H1 (cell line): ENCODE data around the gene KCNQ2.

Experiments used
- CBX8 ChIP-seq: fragments of 300-800, 300-1000 bp; sonication (generic); IDR thresholded peaks from 2 replicates; pipeline ENCODE4 v1.7.1; 2016; ENCODE audit warnings: low read depth, low read length, borderline replicate concordance
- CEBPB ChIP-seq: IDR thresholded peaks from 2 replicates; pipeline ENCODE4 v1.6.1; 2012; ENCODE audit warnings: low read depth, low read length
- CREB1 ChIP-seq: IDR thresholded peaks from 2 replicates; pipeline ENCODE4 v1.6.1; 2012; ENCODE audit warnings: inconsistent platforms
- CTBP2 ChIP-seq: IDR thresholded peaks from 2 replicates; pipeline ENCODE4 v1.7.0; 2011; ENCODE audit warnings: borderline replicate concordance, mild to moderate bottlenecking, moderate library complexity, mixed read lengths, low read length; ENCODE audit not compliant: insufficient read depth, insufficient read length
- EGR1 ChIP-seq: IDR thresholded peaks from 2 replicates; pipeline ENCODE4 v1.6.1; 2011; ENCODE audit warnings: low read depth, low read length, borderline replicate concordance
- EZH2 ChIP-seq: fragments of 200-600 bp; sonication (generic); IDR thresholded peaks from 2 replicates; pipeline ENCODE4 v1.7.1; 2012; ENCODE audit warnings: low read depth, mild to moderate bottlenecking, moderate library complexity, low read length, inconsistent platforms; ENCODE audit not compliant: severe bottlenecking
- JUND ChIP-seq: IDR thresholded peaks from 2 replicates; pipeline ENCODE4 v1.6.1; 2011; ENCODE audit warnings: mild to moderate bottlenecking, improper control_type of control experiment, low read length
- NANOG ChIP-seq: IDR thresholded peaks from 2 replicates; pipeline ENCODE4 v1.6.1; 2011; ENCODE audit warnings: low read length, low read depth, mild to moderate bottlenecking, inconsistent platforms; ENCODE audit not compliant: insufficient read depth, poor library complexity, severe bottlenecking
- RFX5 ChIP-seq: IDR thresholded peaks from 2 replicates; pipeline ENCODE4 v1.6.1; 2011; ENCODE audit warnings: low read depth, low read length, improper control_type of control experiment, borderline replicate concordance
- SIN3A ChIP-seq, 2 experiments: IDR thresholded peaks in 1 of 2; conservative IDR thresholded peaks in 1 of 2; 2 replicates each; pipeline ENCODE4 v1.6.1; 2011 to 2012; ENCODE audit warnings: low read length in 2 of 2, improper control_type of control experiment in 1 of 2, low read depth in 1 of 2, mild to moderate bottlenecking in 1 of 2
- SUZ12 ChIP-seq: fragments of 200-600 bp; sonication (generic); IDR thresholded peaks from 2 replicates; pipeline ENCODE4 v1.6.1; 2012; ENCODE audit warnings: mild to moderate bottlenecking, inconsistent platforms, low read length, moderate library complexity, mixed read lengths
- TBP ChIP-seq: IDR thresholded peaks from 2 replicates; pipeline ENCODE4 v1.6.1; 2011; ENCODE audit warnings: low read depth, low read length, improper control_type of control experiment
- TF ChIP-seq, protein P1 (sequence below), 3 experiments: IDR thresholded peaks; 1 replicate in 2 of 3; 2 replicates in 1 of 3; pipeline versions ENCODE4 v1.5.1 to v1.6.1; 2011; ENCODE audit warnings: low read length in 3 of 3, mild to moderate bottlenecking in 3 of 3, inconsistent platforms in 2 of 3, low read depth in 1 of 3, moderate library complexity in 1 of 3; ENCODE audit not compliant: insufficient read depth in 1 of 3; ENCODE audit errors: control extremely low read depth in 1 of 3
- TF ChIP-seq, protein P2 (sequence below): IDR thresholded peaks from 2 replicates; pipeline ENCODE4 v1.6.1; 2012; ENCODE audit warnings: low read length, inconsistent platforms

DNA sequence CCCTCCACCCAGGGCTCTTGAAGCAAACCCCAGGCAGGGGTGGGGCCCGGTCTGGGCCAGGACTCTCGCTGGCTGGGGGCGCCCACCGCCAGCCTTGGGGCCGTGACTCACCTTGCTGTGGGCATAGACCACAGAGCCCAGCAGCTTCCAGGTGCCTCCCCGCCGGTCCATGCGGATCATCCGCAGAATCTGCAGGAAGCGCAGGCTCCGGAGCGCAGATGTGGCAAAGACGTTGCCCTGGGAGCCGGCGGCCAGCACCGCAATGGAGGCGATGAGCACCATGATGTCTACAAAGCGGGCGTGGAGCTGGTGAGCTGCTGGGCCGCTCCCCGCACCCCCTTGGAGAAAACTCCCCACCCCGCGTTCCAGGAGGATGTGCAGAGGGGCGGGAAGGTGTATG is 27.9 kb downstream of the KCNQ2 start:
- TF ChIP-seq CBX8 (no peak), SIN3A (conservative IDR thresholded peaks at IDR 0.05 in 1 of 2, IDR thresholded peaks at IDR 0.05 in 1 of 2; ENCODE audit: low read depth in 1 of 2, low read length in 2 of 2) (no peak), CEBPB (no peak), EGR1 (no peak), JUND (no peak), NANOG (no peak), SUZ12 (no peak), CREB1 (no peak), RFX5 (no peak), EZH2 (no peak), TBP (no peak), CTBP2 (no peak)
- TF ChIP-seq, protein P1, sequence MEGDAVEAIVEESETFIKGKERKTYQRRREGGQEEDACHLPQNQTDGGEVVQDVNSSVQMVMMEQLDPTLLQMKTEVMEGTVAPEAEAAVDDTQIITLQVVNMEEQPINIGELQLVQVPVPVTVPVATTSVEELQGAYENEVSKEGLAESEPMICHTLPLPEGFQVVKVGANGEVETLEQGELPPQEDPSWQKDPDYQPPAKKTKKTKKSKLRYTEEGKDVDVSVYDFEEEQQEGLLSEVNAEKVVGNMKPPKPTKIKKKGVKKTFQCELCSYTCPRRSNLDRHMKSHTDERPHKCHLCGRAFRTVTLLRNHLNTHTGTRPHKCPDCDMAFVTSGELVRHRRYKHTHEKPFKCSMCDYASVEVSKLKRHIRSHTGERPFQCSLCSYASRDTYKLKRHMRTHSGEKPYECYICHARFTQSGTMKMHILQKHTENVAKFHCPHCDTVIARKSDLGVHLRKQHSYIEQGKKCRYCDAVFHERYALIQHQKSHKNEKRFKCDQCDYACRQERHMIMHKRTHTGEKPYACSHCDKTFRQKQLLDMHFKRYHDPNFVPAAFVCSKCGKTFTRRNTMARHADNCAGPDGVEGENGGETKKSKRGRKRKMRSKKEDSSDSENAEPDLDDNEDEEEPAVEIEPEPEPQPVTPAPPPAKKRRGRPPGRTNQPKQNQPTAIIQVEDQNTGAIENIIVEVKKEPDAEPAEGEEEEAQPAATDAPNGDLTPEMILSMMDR (IDR thresholded peaks at IDR 0.05; ENCODE audit: control extremely low read depth in 1 of 3, insufficient read depth in 1 of 3, low read depth in 1 of 3, low read length in 3 of 3), result no peak
- TF ChIP-seq, protein P2, sequence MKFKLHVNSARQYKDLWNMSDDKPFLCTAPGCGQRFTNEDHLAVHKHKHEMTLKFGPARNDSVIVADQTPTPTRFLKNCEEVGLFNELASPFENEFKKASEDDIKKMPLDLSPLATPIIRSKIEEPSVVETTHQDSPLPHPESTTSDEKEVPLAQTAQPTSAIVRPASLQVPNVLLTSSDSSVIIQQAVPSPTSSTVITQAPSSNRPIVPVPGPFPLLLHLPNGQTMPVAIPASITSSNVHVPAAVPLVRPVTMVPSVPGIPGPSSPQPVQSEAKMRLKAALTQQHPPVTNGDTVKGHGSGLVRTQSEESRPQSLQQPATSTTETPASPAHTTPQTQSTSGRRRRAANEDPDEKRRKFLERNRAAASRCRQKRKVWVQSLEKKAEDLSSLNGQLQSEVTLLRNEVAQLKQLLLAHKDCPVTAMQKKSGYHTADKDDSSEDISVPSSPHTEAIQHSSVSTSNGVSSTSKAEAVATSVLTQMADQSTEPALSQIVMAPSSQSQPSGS, result no peak
